DMS53 treated with DMSO at 0.1 percent for 48 hours (cell line): ENCODE measurements around the gene ATP5PO.

Experiments used
- DNase-seq: peaks from one replicate; lab custom pipeline; 2025; ENCODE audit not compliant: unreplicated experiment; lab: John Stamatoyannopoulos, UW

The ATP5PO gene, protein sequence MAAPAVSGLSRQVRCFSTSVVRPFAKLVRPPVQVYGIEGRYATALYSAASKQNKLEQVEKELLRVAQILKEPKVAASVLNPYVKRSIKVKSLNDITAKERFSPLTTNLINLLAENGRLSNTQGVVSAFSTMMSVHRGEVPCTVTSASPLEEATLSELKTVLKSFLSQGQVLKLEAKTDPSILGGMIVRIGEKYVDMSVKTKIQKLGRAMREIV

DNA sequence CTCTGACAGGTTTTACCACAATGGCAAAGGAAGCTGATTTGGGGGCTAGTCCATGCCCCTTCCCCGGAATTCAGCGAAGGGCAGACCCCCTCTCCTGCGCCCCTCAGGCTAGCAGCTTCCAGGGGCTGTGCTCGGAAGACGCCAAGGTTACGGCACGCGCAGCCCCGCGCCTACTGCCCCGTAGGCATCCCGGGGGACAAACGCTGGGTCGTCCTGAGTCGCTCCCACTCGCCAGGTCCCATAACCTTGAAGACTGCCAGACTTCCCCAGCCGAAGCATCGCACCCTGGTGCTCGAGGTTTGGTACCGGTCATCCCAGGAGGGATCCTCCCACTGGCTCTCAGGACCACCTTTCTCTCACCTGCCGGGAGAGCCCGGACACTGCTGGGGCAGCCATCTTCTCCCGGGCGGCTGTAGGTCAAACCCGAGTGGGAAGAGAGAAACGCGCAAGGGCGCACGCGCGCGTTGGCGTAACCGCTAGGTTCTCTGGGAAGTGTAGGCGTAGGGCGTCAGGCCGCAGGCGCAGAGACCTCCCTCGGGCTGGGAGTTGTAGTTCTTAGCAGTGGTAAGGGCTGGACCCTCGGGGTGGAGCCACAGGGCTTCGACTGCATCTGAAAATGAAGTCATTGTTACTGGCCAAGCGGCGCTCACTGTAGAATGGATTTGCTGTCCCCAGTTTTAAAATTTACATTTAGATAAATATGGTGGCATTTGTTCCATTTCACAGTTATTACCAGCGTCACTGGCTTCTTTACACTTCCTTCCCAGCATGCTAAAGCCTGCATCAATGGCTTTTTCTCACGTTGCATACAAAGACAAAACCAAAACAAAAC is at the start of gene ATP5PO:
ATP5PO (minus strand) TSS at position 437 of the 832 bp plus-strand sequence; CDS start at position 396, 41 bp downstream.
- peak; percentile 91 for DNase-seq

DNA sequence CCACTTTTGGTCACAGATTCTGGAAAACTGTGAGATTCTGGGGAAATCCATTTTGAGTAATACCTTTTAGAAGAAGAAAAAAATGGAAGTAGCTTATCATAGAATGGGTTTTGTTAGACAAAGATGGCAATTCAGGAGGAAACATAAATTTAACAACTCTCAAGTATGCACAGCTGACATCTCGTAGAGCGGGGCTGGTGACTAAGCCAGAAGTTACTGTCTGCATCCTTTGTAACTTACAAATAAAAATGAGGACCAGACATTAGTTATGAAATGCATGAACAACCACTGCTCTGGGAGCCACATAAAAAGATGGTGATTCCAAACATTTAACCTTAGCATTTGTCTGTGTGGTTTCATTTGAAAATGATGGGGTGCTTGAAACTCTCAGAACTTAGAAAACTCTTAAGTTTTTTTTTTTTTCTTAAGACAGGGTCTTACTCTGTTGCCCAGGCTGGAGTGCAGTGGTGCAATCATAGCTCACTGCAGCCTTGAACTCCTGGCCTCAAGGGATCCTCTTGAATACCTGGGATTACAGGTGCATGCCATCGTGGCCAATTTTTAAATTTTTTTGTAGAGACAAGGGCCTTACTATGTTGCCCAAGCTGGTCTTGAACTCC is 49.2 kb upstream of the ATP5PO start:
- DNase-seq = no peak

DNA sequence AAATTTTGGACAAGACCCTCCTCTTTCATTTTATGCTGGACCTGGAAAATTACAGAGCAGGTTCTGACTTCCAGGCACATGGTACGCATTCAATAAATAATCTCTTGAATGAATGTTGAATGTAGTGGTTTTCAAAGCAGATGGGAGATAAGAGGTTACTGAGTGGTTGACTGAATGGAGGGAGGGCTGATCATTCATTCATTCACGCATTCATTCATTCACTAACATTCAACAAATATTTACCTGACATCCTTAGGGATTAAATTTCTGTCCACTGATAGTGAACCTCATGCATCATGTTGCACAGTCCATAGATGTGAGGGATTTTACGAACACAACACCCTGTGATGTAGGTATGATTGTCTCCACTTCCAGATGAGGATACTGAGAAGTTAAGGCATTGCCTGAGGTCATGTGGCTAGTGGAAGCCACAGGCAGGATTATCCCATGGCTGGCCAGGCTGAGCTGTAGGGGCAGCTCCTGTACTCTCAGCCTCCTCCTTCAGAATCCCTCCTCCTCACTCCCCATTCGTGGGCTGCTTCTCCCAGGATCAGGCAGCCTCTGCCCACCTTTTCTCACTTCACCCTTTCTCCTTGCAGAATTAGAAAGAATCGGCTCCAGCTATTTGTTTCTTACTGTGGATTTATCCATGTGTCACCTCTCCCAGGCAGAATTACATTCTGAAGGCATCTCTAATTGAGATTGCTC is 48.4 kb upstream of the ATP5PO start:
- no peak for DNase-seq

DNA sequence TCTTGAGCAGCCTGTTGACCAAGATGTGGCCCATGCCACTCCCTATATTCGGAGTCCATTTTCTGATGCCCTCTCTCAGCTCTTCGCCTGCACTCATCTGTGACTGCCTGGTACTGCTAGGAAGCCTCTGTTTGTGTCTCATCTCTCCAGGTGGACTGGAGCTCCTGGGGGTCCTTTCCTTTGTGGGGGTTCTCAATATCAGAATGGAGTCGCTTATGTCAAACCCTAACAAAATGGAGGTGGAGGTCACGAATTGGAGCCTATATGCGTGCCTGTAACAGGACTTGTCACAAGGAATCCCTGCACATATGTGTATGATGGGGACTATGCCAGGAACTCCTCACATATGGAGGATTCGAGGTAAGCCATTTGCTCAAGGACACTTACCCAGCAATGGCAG is 46.7 kb upstream of the ATP5PO start:
- DNase-seq = no peak

DNA sequence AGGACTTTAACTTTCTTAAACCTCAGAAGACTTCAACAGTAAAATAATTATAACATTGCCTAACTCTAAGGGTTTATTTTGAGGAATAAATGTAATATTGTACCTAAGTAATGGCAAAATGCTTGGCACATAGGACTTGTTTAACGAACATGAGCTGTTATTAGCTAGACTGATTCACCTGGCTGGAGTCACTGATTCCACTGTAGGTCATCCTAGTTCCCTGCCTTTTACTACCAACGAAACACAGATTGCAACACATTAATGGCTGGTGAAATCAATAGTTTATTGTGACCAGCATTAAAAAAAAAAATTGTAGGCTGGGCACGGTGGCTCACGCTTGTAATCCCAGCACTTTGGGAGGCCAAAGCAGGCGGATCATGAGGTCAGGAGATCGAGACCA is 45.5 kb upstream of the ATP5PO start:
- no peak for DNase-seq

DNA sequence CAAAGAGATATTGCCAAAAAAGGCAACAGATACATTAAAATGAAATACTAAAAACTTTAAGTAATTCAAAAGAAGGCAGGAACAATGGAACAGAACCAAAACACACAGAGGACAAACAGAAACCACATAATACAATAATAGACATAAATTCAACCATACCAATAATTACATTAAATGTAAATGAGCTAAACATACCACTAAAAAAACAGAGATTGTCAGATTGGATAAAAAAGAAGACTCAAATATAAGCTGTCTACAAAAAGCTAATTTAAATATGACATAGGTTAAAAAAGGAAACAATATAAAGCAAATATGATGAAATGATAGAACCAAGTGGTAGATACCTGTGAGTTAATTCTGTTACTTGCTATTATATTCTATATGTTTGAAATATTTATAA is 44.1 kb upstream of the ATP5PO start:
- DNase-seq = no peak

DNA sequence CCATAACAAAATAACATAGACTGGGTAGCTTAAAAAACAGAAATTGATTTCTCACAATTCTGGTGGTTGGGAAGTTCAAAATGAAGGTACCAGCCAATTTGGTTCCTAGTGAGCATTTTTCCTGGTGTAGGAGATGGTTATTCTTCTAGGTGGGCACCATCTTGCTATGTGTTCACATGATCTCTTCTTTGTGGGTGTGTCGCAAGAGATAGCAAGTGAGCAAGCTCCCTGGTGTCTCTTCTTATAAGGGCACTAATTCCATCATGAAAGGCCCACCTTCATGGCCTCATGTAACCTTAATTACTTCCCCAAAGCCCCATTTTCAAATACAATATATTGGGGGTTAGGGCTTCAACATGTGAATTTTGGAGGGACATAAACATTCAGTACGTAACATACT is 38.8 kb upstream of the ATP5PO start:
- no peak for DNase-seq

DNA sequence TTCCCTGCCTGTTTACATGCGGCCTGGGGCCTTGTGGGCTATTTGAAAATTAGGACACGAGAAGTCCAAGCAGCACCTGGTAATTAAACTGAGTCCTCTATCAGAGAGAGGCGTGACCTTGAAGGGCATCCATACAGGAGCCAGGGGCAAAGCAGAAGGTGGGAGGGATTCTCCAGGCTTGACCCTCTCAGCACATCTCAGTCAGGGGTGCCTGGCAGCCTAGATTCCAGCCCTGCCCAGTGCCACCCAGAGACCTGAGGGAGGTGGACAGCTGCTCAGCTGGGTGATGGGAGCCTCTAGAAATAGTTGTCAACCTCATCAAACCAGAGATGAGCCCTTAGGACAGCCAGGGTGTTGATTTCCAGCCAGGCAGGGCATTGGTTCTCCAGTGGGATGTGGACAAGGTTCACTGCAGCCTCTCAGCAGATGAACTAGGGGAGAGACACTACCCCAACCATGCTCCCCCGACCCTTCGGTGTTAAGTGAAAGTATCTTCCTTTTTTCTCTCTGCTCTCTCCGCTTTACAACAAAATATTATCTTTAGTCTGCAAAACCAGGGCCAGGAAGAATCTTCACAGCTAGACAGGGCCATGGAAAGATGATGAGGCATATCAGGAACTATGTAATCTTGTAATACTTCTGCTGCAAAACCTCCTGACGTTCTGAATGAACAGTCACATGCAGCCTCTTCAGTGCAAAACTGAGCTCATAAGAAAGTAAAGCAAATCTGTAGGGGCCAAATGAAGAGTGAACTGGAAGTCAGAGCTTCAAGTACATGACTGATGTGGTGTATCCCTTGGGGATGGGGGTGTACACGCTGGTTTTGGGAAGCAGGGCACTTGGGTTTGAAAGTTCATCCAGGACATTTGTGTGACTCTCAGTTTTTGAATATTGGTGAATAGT is 35.9 kb upstream of the ATP5PO start:
- no peak for DNase-seq

DNA sequence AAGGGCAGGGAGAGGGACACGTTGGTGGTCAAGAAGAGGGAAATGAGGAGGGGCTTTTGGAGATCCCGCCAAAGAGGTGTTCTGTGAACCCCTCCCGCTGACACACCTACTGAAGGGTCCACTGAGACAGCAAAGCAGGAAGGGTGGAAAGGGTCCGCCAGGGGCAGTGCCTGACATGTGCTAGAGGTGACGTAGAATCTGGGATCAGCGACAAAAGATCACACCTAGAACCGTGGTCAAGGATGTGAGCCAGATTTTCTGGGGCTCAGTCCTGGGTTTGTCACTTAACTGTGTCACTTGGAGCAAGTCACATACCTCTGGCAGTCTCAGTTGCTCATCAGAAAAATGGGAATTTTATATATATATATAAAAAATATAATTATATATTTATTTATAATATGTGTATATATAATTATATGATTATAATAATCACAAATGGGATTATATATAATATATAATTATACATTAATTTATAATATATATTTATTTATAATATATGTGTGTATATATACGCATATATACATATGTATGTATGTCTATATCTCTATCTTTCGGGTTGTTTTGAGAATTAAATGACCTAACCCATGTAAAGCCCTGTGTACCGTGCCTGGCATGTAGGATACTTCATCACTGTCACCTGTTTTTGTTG is 35.0 kb upstream of the ATP5PO start:
- DNase-seq = no peak

DNA sequence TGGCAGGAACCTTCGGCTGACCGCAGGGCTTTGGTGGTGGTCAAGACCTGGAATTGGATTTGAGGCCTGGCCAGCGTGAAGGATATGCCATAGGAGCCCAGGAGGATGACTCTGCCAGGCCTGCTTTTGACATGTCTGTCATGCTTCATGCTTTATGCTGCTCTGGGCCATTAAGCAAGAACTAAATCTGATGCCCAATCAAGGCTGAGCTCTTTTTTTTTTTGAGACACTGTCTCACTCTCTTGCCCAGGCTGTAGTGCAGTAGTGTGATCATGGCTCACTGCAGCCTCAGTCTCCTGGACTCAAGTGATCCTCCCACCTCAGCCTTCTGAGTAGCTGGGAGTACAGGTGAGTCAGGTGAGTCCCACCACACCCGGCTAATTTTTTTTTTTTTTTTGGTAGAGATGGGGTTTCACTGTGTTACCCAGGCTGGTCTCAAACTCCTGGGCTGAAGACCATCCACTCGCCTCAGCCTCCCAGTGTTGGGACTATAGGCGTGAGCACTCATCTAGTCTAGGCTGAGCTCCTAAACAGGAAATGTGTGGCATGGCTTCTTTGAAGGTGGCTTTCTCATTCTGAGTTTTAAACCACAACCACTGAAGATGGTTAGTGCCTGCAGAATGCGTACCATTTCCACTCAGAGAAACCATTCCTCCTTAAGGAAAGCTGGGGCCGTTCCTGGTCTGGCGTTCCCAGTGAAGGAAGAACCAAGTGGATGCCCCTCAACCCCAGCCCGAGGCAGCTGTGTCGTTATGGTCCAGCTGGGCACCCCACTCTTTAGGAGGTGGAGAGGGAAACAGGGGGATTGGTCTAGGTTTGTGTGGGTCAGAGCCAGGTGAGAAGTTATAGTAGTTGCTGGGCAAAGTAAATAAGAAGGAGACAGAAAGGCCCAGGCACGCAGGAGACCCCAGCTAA is 34.2 kb upstream of the ATP5PO start:
- DNase-seq = no peak

DNA sequence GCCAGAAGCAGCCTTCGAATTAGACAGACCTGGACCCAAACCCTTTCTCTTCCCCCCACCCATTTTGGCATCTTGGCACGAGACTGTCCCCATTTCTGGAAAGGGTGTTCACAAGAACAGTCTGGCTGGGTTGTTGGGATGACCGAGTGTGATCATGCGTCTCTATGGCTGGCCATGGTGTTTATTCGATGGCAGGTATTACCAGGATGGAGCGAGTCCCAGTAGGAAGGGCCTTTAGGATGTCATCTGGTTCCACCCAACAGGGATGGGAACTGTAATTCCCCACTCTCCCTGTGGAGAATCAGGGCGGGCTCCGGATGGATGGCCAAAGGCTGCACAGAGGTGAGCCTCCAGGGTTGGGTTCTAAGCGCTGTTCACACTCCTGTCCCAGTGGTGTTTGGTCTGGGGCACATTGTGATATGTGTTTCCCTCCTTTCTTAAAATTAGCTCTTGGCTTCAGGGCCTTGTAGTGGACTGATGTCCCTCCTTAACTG is 33.4 kb upstream of the ATP5PO start:
- DNase-seq = no peak

DNA sequence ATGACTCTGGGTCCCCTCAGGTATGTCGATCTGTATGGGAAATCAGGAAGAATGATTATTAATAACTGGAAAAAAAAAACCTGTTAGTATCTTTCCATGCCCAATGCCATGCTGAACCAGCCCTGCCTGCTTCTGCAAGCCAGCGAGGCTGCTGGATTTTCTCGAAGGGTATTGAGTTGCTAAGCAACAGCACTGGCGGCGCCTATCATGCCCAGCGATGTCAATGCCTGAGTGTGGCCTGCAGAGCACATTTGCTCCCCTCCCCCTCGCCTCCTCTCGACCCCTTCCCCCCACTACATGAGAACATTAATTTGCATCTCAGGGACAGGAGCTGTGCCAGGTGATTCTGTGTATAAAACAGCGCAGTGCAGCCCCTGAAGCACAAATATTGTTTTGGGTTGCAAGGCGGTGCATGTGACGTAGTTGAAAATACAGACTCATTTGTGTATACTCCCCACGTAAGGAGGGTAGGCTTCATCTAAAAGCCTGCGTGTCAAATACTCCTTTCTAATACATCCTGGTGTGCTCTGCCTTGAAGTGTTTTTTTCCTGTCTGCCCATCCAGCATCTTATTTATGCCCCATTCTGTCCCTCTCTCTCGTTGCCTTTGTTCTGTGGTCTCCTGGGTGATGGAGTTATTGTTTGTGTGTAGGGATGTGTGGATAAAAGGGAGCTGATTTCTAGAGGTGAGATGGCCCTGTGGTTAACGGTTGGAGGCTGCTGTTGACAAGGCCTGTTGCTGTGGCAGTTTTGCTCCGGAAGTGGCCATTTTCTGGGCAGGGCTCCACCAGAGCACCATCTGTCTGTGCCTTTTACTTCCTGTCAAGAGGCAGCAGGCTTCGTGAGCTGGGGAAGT is 32.7 kb upstream of the ATP5PO start:
- peak; percentile 58 for DNase-seq

DNA sequence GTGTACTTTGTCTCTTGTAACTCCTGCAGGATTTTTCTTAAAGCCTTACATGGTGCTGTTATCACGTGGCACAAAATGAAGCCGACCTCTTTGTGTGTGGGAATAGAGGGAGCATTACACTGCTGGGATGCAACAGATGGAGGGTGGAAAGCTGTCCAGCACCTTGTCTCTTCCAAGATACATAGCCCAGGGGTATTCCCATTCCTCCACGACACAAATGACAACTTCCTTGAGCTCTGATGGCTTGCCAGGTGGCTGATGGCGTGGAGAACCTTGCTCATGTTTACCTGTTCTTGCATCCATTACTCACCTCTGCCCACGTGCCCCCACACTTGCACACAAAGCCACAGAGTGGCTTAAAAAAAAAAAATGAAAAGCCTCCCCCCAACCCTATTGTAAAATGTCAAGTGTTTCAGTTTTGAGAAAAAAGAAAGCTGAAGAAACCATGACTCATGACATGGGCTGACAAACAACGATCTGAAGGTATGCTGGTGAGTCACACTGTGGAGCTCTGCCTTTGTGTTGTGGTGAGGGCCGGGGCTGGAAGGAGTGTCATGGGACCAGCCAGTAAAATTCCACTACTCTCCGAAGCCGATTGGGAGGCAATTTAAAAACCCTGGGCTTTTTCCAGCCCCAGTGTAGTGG is 32.0 kb upstream of the ATP5PO start:
- DNase-seq = peak; percentile 59

DNA sequence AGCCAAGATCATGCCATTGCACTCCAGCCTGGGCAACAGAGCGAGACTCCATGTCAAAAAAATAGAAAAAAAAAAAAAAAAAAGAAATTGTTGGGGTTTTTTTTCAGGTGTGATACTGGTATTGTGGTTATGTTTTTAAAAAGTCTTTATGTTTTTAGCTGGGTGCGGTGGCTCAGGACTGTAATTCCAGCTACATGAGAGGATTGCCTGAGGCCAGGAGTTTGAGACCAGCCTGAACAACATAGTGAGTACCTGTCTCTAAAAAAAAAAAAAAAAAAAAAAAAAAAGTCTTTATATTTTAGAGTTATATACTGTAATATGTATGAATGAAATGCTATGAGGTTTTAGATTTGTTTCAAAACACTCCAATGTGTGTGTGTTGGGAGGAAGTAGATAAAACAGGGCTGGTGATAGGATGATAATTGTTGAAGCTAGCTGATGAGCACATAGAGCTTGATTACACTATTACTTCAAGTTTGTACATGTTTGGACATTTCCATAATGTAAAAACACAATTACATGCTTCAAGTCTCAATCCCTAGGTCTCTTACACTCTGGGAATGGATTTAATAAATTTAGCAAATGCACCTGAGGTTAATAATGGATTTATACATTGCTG is 30.2 kb upstream of the ATP5PO start:
- DNase-seq = no peak

DNA sequence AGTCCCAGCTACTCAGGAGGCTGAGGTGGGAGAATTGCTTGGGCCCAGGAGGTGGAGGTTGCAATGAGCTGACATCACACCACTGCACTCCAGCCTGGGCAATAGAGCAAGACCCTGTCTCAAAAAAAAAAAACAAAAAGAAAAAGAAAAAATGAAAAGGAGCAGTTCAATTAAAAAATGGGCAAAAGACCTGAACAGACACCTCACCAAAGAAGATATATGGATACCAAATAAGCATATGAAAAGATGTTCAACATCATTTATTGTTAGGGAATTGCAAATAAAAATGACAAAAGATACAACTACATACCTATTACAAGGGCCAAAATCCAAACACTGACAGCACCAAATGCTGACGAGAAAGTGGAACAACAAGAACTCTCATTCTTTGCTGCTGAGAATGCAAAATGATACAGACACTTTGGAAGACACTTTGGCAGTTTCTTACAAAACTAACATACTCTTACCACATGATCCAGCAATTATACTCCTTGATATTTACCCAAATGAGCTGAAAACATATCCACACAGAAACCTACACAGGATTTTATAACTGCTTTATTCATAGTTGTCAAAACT is 28.7 kb upstream of the ATP5PO start:
- DNase-seq = no peak

DNA sequence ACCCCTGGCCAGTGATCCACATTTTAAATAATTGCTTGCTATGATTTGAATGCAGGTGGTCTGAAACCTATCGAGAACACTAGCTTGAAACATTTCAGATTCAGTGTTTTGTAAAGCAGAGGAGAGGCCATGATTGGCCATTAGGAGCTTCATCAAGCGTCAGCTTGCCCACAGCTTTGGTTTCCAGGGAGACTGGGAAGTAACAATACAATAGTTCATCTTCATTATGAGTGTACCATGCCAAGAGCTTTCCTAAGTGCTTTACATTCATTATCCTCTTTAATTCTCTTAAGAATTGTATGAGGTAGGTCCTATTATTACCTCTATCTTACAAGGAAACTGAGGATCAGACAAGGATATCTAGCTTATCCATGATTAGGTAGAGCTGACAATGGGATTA is 27.7 kb upstream of the ATP5PO start:
- no peak for DNase-seq

DNA sequence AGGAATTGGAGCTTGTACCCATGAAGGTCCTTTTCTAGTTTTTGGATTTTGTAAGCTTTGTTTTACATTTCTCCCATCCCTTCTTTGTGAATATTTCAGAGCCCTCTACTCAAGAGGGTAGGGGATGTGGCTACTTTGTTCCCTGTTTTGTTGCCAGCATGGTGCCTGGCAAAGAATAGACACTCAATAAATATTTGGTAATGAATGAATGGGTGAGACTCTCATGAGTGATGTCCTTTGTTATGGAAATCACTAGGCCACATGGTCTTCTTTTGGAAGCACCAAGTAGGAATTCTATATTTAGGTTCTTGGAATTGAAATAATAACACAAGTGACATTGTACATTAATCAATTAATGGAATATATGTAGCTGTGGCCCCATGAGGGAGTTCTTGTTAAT is 26.8 kb upstream of the ATP5PO start:
- no peak for DNase-seq
